Gastroesophageal sphincter (tissue), 4 donors: ENCODE results near the gene PUS1. TPM values are rescaled to one million over a fixed set of nuclear protein-coding genes. Genes with fewer than 3 reads are reported as not detected.

Source experiments
- ATAC-seq: fragments of 150-250 bp; one replicate; pipeline ENCODE4 v1.9.1; 2016; ENCODE audit warnings: mild to moderate bottlenecking, moderate library complexity
- H3K27ac ChIP-seq, 4 donors: fragments of 200-600 bp; sonication (generic) in 3 of 4; 1 replicate in 3 of 4; 2 replicates in 1 of 4; pipeline ENCODE4 v1.5.1; 2016 to 2019
- H3K27me3 ChIP-seq: fragments of 200-600 bp; sonication (generic); one replicate; pipeline ENCODE4 v1.5.1; 2019
- H3K36me3 ChIP-seq, 2 donors: fragments of 200-600 bp; sonication (generic); one replicate each; pipeline ENCODE4 v1.5.1; 2019; ENCODE audit warnings: control low read depth in 1 of 2
- H3K4me1 ChIP-seq, 3 donors: fragments of 200-600 bp; sonication (generic); 1 replicate in 2 of 3; 2 replicates in 1 of 3; pipeline ENCODE4 v1.5.1; 2016 to 2019; ENCODE audit warnings: control low read depth in 2 of 3
- H3K4me3 ChIP-seq, 2 donors: fragments of 200-600 bp; sonication (generic); one replicate each; pipeline ENCODE4 v1.5.1; 2019; ENCODE audit warnings: mild to moderate bottlenecking in 1 of 2, moderate library complexity in 1 of 2
- H3K9me3 ChIP-seq, 3 donors: fragments of 200-600 bp; sonication (generic); one replicate each; pipeline ENCODE4 v1.5.1; 2017 to 2019; ENCODE audit warnings: control low read depth in 2 of 3
- EP300 ChIP-seq: sonication (generic); formaldehyde crosslinking; IDR thresholded peaks from one replicate; pipeline ENCODE4 v1.6.1; 2017; ENCODE audit warnings: antibody characterized with exemption, mild to moderate bottlenecking
- POLR2A ChIP-seq, 2 donors: fragments of 450-650 bp; IDR thresholded peaks; one replicate each; pipeline ENCODE4 v1.6.1; 2017; ENCODE audit warnings: antibody characterized with exemption in 2 of 2, mild to moderate bottlenecking in 2 of 2, moderate library complexity in 1 of 2
- POLR2AphosphoS5 ChIP-seq: sonication (generic); formaldehyde crosslinking; IDR thresholded peaks from one replicate; pipeline ENCODE4 v1.6.1; 2017; ENCODE audit warnings: antibody characterized with exemption
- WGBS, 2 donors: methylation state at CpG; one replicate each; pipeline ENCODE4 v1.1.5; 2018; ENCODE audit warnings: low coverage in 1 of 2; 5-methylcytosine and 5-hydroxymethylcytosine counted together
- total RNA-seq, 4 donors: library from RNA; depleted of rRNA; stranded (reverse); fragments of >200 nt; gene quantifications; one replicate each; pipeline ENCODE4 v1.1.0, GENCODE V29; 2016
- TF ChIP-seq, protein P1 (sequence below), 4 experiments: fragments of 200-600 bp in 2 of 4; fragments of 450-650 bp in 2 of 4; sonication (generic) in 1 of 4; IDR thresholded peaks; one replicate each; pipeline ENCODE4 v1.5.1; 2017 to 2019; ENCODE audit warnings: antibody characterized with exemption in 4 of 4, mild to moderate bottlenecking in 2 of 4, moderate library complexity in 2 of 4

The PUS1 gene
- total RNA-seq, 4 donors from 2014 or later: 7.2 to 28.2 (median 13.1) TPM

DNA sequence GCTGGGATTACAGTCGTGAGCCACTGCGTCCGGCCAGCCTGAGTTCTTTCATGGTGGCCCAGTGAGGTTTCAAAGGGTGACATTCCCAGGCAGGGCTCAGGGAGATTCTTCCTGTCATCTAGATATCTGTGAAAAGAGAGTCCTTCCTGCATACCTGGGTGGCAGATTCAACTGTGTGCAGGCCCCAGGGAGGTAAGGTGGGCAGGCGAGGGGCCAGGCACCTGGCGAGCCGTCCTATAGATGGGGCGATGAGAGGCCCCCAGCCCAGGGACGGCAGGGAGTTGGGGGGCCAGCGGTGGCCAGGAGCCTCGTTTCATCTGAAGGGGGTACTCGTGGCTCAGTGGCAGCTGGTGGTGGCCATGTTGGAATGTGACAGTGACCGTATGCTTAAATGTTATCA lies 13.6 kb downstream of the PUS1 start:
- ATAC-seq: no peak
- H3K4me3 ChIP-seq: no peak overlapping the region
- 91% methylated on average over 3 of the region's 12 CpGs; no CpG with 5 or more reads in 1 of the 2 donors for WGBS, 2 donors
- H3K27ac ChIP-seq: no peak overlapping the region
- TF ChIP-seq POLR2A (IDR thresholded peaks at IDR 0.05): no peak
- no peak for TF ChIP-seq POLR2AphosphoS5
- TF ChIP-seq EP300: no peak
- TF ChIP-seq, protein P1, sequence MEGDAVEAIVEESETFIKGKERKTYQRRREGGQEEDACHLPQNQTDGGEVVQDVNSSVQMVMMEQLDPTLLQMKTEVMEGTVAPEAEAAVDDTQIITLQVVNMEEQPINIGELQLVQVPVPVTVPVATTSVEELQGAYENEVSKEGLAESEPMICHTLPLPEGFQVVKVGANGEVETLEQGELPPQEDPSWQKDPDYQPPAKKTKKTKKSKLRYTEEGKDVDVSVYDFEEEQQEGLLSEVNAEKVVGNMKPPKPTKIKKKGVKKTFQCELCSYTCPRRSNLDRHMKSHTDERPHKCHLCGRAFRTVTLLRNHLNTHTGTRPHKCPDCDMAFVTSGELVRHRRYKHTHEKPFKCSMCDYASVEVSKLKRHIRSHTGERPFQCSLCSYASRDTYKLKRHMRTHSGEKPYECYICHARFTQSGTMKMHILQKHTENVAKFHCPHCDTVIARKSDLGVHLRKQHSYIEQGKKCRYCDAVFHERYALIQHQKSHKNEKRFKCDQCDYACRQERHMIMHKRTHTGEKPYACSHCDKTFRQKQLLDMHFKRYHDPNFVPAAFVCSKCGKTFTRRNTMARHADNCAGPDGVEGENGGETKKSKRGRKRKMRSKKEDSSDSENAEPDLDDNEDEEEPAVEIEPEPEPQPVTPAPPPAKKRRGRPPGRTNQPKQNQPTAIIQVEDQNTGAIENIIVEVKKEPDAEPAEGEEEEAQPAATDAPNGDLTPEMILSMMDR (IDR thresholded peaks at IDR 0.05): no peak
- no peaks in the 10 kb centered on the region for H3K9me3 ChIP-seq
- H3K36me3 ChIP-seq: peaks cover 0 to 65% of the 10 kb centered on the region in 2 donors
- no peaks in the 10 kb centered on the region for H3K27me3 ChIP-seq
- no peaks in the 10 kb centered on the region for H3K4me1 ChIP-seq

- 95 to 96% methylated on average over 4 to 7 of the region's 8 CpGs for WGBS, 2 donors
- no peak for ATAC-seq
- TF ChIP-seq POLR2A (IDR thresholded peaks at IDR 0.05) (no peak), EP300 (no peak), POLR2AphosphoS5 (no peak)
- TF ChIP-seq, protein P1 (IDR thresholded peaks at IDR 0.05): no peak
- Histone ChIP-seq H3K9me3 (no peaks in the 10 kb centered on the region), H3K36me3 (peaks cover 0 to 65% of the 10 kb centered on the region in 2 donors), H3K4me1 (no peaks in the 10 kb centered on the region), H3K4me3 (no peak overlapping the region), H3K27me3 (no peaks in the 10 kb centered on the region), H3K27ac (no peak overlapping the region)
These were observed 14.3 kb downstream of the PUS1 start for GRCh38 chr12:131943389-131943788.

DNA sequence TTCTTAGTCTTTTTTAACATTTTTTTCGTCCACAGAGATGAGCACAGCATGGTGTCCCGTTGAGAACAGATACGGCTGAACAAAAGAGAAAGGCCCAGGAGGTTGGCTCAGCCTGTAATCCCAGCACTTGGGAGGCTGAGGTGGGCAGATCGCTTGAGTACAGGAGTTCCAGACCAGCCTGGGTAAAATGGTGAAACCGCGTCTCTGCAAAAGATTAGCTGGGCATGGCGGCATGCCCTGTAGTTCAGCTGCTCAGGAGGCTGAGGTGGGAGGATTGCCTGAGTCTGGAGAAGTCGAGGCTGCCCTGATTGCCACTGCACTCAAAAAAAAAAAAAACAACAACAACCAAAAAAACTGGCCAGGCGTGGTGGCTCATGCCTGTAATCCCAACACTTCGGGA lies 14.8 kb downstream of the PUS1 start:
- Histone ChIP-seq H3K4me3 (no peak overlapping the region), H3K27ac (no peak overlapping the region), H3K4me1 (peaks cover 0 to 1% (median 0%) of the 10 kb centered on the region in 3 donors), H3K9me3 (no peaks in the 10 kb centered on the region), H3K27me3 (no peaks in the 10 kb centered on the region), H3K36me3 (peaks cover 0 to 61% of the 10 kb centered on the region in 2 donors)
- no peak for TF ChIP-seq POLR2AphosphoS5
- TF ChIP-seq, protein P1 (IDR thresholded peaks at IDR 0.05): no peak
- TF ChIP-seq EP300: no peak
- no peak for TF ChIP-seq POLR2A (IDR thresholded peaks at IDR 0.05)
- WGBS, 2 donors: 95 to 98% methylated on average over 4 to 5 of the region's 10 CpGs
- ATAC-seq: no peak

DNA sequence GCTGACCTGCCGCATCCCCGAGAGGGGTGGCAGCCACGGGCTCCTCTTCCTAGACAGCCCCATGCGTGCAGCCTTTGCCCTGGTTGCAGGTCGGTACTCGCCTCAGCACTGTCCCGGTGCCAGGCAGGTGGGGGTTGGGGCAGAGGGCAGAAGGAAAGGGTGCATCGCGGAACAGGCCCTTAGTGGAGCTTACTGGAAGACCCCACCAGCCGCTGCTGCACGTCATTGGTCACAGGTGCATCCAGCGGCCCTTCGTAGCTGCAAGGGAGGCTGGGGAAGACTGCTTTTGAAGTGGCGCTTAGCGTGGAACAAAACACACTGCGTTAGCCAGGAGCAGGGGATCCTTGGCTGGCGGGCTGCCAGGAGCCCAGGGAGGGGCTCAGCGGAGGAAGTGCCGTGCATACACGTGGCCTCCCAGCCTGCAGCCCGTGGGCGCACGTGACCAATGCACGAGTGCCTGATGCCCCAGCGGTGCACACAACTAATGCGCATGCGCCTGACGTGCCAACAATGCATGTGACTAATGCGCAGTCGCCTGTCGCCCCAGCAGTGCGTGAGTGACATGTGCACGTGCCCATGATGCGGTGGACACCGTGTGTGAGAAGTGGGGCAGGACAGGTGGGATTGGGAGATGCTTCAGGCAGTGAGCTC lies 15.7 kb downstream of the PUS1 start:
- Histone ChIP-seq H3K4me1 (peaks cover 0 to 7% (median 0%) of the 10 kb centered on the region in 3 donors), H3K27ac (no peak overlapping the region), H3K9me3 (no peaks in the 10 kb centered on the region), H3K36me3 (peaks cover 0 to 52% of the 10 kb centered on the region in 2 donors), H3K27me3 (no peaks in the 10 kb centered on the region), H3K4me3 (no peak overlapping the region)
- WGBS, 2 donors: 95 to 96% methylated on average over 4 to 5 of the region's 35 CpGs
- no peak for TF ChIP-seq POLR2A (IDR thresholded peaks at IDR 0.05)
- TF ChIP-seq POLR2AphosphoS5: no peak
- no peak for ATAC-seq

DNA sequence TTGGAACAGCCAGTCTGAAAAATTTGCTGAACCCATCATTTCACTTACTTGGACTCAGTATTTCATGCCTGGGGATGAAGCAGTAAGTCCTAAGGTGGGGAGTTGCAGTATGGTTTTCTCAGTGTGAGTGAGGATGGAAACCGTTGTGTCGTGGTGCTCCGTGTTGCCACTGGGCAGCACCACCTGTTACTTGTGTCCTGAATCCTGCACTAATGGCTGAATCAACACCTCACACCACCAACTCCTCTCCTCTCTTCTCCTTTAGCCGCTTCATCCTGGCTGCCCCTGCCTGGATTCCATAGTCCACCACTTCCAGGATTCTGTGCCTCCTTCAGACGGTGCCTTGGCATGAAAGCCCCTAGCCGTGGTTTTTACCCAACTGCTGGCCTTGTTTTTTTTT lies 17.7 kb downstream of the PUS1 start:
- 70 to 76% methylated on average over 6 of the region's 6 CpGs for WGBS, 2 donors
- no peak overlapping the region for H3K4me3 ChIP-seq
- ATAC-seq: no peak
- peaks cover 0 to 21% (median 8%) of the 10 kb centered on the region in 3 donors for H3K4me1 ChIP-seq
- no peaks in the 10 kb centered on the region for H3K9me3 ChIP-seq
- peaks cover 0 to 34% of the 10 kb centered on the region in 2 donors for H3K36me3 ChIP-seq
- H3K27me3 ChIP-seq: no peaks in the 10 kb centered on the region
- no peak overlapping the region for H3K27ac ChIP-seq
- TF ChIP-seq POLR2AphosphoS5: no peak
- TF ChIP-seq, protein P1 (IDR thresholded peaks at IDR 0.05): no peak
- no peak for TF ChIP-seq POLR2A (IDR thresholded peaks at IDR 0.05)
- TF ChIP-seq EP300: no peak
